ENCODE results near the gene VPS41.

Gene VPS41

DNA sequence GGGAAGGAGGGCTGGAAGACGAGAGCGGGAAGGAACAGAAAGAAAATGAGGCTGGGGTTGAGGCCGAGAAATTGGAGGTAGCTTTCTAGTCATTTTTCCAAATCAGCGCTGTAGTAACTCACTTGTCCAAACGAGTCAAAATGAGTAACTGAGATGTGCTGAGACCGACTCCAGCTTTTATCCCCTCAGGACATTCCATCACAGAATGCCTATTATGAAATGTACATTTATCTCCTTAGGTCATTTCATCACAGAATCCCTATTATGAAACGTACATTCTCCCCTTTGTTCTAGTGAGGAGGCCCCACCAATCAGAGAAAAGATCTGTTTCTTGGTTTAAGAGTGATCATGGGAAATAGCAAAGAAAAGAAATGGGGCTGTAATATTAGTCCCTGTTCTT is 222.1 kb downstream of the VPS41 start:
- no peaks in the 10 kb centered on the region for H3K36me3 Mint-ChIP-seq
- no peaks in the 10 kb centered on the region for H3K4me1 Mint-ChIP-seq
- no peak overlapping the region for H3K4me3 Mint-ChIP-seq
- no peak overlapping the region for H3K27ac Mint-ChIP-seq
- ATAC-seq (ENCODE audit: low read depth) (no peak), DNase-seq (ENCODE audit: low spot score in 2 of 2) (no peak)
- peaks cover 7% of the 10 kb centered on the region for H3K9me3 Mint-ChIP-seq
- no peaks in the 10 kb centered on the region for H3K27me3 Mint-ChIP-seq

DNA sequence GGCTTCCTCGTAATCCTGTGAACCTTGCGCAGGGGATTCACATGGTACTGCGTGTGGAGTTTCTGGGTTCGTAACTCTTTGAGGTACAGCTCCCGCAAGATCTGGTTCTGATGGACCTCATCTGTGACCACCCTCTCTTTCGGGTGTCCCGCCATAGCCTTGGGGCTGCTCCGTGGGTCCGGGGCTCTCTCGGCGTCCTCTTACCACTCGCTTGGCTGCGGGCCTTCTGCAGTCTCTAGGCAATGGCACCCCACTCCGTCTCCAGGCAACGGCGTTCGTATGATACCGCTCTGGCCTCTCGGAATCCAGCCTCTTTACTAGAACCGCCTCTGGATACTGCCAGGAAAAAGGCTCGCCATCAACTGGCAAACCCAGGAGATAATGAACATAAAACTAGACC is 223.1 kb downstream of the VPS41 start:
- Mint-ChIP-seq H3K27me3 (no peaks in the 10 kb centered on the region), H3K4me3 (no peak overlapping the region), H3K36me3 (no peaks in the 10 kb centered on the region), H3K9me3 (peaks cover 7% of the 10 kb centered on the region), H3K27ac (no peak overlapping the region), H3K4me1 (no peaks in the 10 kb centered on the region)
- DNase-seq (ENCODE audit: low spot score in 2 of 2) (no peak), ATAC-seq (ENCODE audit: low read depth) (no peak)

DNA sequence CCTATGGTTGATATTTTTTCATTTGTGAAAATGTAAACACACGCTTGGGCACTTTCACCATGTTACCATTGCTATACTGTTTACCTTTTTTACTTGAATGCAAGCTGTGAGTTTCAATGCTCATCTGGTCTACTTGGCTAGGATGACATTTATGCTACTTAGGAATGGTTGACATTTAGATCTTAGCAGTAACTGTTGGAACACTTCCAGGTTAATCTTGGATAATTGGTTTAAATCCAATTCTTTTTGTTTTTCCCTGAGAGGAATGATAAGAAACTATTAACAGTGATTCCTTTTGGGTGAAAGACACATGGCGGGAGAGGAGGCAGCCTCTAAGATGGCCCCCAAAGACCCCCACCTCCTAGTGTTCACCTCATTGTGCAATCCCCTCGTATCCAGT is 226.4 kb downstream of the VPS41 start:
- DNase-seq (ENCODE audit: low spot score in 2 of 2) (no peak), ATAC-seq (ENCODE audit: low read depth) (no peak)
- Mint-ChIP-seq H3K27ac (no peak overlapping the region), H3K4me3 (no peak overlapping the region), H3K27me3 (peaks cover 3% of the 10 kb centered on the region), H3K9me3 (no peaks in the 10 kb centered on the region), H3K36me3 (no peaks in the 10 kb centered on the region), H3K4me1 (no peaks in the 10 kb centered on the region)

DNA sequence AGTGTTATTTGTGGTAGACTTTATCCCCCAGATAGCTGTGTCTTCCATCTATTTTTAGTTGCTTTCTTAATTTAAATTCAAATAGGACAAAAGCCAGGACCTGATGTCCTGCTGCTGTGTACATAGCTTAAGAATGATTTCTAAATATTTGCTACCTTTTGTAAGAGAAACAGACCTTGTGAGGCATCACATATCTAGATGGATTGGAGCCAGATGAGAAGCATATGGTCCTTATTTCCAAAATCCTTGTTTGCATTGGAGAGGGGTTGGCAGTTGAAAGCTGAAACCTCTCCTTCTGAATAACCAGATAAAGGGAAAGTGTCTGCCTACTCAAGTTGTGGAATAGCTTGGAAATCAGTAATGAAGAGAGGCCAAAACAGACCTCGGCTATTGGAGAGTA is 227.1 kb downstream of the VPS41 start:
- Mint-ChIP-seq H3K4me3 (no peak overlapping the region), H3K4me1 (no peaks in the 10 kb centered on the region), H3K27me3 (peaks cover 3% of the 10 kb centered on the region), H3K9me3 (no peaks in the 10 kb centered on the region), H3K36me3 (no peaks in the 10 kb centered on the region), H3K27ac (no peak overlapping the region)
- ATAC-seq (ENCODE audit: low read depth) (no peak), DNase-seq (ENCODE audit: low spot score in 2 of 2) (no peak)

DNA sequence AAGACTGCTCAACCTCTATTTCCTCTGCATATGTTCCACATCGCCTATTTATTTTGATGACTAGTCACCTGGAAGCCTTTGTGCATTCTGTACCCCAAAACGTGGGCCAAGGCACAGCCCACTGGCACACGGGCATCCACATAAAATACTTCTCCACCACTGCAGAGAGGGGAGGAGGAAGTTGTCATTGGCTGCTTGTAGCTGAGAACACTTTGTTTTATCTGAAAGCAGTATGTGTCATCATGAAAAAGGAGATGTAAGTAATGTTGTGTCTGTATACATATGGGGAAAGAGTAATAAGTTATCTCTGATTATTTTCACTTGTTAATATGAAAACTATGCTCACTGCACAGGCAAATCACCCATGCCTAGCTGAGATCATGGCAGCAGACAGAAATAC is 229.6 kb downstream of the VPS41 start:
- DNase-seq (ENCODE audit: low spot score in 2 of 2) = no peak
- H3K36me3 Mint-ChIP-seq = no peaks in the 10 kb centered on the region
- H3K27ac Mint-ChIP-seq = no peak overlapping the region
- no peak for ATAC-seq (ENCODE audit: low read depth)
- H3K27me3 Mint-ChIP-seq = peaks cover 3% of the 10 kb centered on the region
- no peak overlapping the region for H3K4me3 Mint-ChIP-seq
- H3K9me3 Mint-ChIP-seq = no peaks in the 10 kb centered on the region
- peaks cover 2% of the 10 kb centered on the region for H3K4me1 Mint-ChIP-seq

DNA sequence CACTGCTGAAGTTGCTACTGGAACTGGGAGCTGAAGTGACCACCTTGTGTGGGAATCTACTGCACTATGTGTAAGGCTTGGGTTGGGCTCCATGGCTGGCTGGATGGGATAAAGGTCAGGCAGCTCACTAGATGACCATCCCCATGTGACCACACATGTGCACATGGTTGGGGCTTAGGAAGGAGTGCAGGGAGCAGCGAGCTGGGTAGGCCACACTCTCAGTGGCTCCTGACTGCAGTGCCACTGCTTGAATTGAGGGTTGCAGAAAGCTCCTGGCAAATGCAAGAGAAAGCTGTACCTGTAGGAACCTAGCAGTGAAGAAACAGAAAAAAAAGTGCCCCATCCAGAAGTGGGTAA is 230.3 kb downstream of the VPS41 start:
- ATAC-seq (ENCODE audit: low read depth) (no peak), DNase-seq (ENCODE audit: low spot score in 2 of 2) (no peak)
- Mint-ChIP-seq H3K9me3 (no peaks in the 10 kb centered on the region), H3K4me1 (peaks cover 2% of the 10 kb centered on the region), H3K27ac (no peak overlapping the region), H3K36me3 (no peaks in the 10 kb centered on the region), H3K27me3 (peaks cover 3% of the 10 kb centered on the region), H3K4me3 (no peak overlapping the region)

DNA sequence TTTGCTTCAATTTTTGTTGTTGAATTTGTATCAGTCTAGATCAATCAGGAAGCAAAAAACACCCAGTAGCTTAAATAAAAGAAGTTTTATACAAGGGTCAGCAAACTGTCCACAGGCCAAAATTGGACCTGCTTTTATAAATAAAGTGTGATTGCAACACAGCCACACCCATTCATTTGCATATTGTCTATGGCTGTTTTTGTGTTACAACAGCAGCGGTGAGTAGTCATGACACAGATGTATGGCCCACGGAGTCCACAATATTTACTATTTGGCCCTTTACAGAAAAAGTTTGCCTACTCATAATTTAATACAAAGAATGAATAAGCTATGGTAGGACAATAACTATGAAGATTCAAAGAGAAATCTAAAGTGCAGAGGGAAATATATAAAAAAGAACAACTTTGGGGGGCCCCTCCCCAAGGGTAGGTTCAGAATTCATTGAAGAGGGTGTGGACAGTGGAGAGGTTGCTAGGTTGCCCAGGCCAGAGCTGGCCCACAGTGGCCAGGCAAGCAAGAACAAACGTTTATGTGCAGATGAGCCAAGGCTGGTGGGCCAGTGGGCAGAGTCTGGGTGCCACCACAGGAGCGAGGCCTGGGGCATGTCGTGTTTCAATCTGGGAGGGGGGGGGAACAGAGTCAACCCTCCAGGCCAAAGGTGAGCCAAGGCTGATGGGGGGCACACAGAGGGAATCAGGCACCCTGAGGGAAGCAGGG is 230.9 kb downstream of the VPS41 start:
- Mint-ChIP-seq H3K36me3 (no peaks in the 10 kb centered on the region), H3K4me1 (peaks cover 2% of the 10 kb centered on the region), H3K9me3 (no peaks in the 10 kb centered on the region), H3K27me3 (peaks cover 3% of the 10 kb centered on the region), H3K27ac (no peak overlapping the region), H3K4me3 (no peak overlapping the region)
- no peak for DNase-seq (ENCODE audit: low spot score in 2 of 2)
- ATAC-seq (ENCODE audit: low read depth) = no peak

DNA sequence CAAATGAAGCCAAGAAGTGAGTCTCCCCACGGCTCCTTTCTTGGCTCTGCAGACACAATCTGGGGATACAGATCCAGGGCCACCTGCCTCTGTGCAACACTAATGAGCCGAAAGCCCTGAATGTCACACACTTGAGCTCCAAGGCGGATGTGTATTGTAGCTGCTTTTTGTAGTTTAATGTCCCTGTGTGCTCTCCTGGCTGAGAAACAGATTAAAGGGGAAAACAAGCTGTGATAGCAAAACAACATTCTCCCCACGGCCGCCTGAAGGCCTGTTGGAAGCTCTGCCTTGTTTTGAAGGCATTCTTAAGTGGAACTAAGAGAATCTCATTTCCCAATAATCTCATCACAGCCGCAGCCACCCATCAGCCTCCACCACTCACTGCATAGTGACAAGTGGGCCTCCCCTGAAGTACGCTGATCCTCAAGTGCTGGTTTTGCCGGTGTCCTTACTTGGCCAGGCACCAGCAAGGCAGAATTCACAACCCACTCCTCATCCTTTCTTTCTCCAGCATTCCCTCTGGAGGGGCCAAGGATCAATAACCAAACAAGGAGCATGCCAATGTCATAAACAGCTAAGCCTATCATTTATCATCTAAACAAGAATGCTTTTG is 233.4 kb downstream of the VPS41 start:
- Mint-ChIP-seq H3K4me1 (peaks cover 19% of the 10 kb centered on the region), H3K4me3 (no peak overlapping the region), H3K27me3 (peaks cover 3% of the 10 kb centered on the region), H3K9me3 (no peaks in the 10 kb centered on the region), H3K36me3 (no peaks in the 10 kb centered on the region), H3K27ac (no peak overlapping the region)
- ATAC-seq (ENCODE audit: low read depth) (no peak), DNase-seq (ENCODE audit: low spot score in 2 of 2) (no peak)

DNA sequence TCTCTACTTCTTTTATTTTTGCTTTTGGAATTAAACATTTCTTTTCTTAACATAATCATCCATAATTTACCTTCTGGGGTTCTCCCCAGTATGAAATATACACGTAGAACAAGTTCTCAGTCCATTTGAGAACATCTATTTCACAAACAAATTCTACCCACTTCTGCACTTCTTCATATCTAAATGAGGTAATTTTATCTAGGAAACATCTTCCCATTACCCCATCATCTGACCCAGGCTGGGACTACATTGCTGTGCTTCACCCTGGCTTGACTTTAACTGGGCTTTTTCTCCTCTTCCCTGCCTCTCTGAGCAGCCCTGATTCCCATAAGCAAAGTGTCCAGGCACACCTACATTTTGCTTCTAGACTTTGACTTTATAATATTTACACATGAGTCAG is 234.5 kb downstream of the VPS41 start:
- ATAC-seq (ENCODE audit: low read depth) = no peak
- Mint-ChIP-seq H3K27me3 (peaks cover 3% of the 10 kb centered on the region), H3K4me3 (no peak overlapping the region), H3K9me3 (no peaks in the 10 kb centered on the region), H3K27ac (peak overlapping the region; percentile 29), H3K4me1 (peaks cover 19% of the 10 kb centered on the region), H3K36me3 (no peaks in the 10 kb centered on the region)
- DNase-seq (ENCODE audit: low spot score in 2 of 2) = no peak

DNA sequence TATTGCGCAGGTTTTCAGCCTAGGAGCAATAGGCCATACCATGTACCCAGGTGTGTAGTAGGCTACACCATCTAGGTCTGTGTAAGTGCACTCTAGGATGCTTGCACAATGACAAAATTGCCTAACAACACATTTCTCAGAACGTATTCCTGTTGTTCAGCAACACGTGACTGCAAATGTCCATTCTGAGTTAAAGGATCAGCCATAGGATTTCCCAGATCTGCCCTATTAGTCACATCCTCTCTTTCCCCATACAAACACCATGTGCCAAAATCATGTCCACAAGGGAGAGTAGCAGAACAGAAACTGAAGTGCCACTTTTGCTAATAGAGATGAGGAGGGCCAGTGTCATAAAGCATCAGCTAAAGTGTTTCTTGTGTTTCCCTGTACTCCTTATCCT is 235.2 kb downstream of the VPS41 start:
- H3K4me3 Mint-ChIP-seq = no peak overlapping the region
- peaks cover 19% of the 10 kb centered on the region for H3K4me1 Mint-ChIP-seq
- peaks cover 3% of the 10 kb centered on the region for H3K27me3 Mint-ChIP-seq
- ATAC-seq (ENCODE audit: low read depth) (no peak), DNase-seq (ENCODE audit: low spot score in 2 of 2) (no peak)
- no peaks in the 10 kb centered on the region for H3K9me3 Mint-ChIP-seq
- H3K36me3 Mint-ChIP-seq = no peaks in the 10 kb centered on the region
- H3K27ac Mint-ChIP-seq = no peak overlapping the region

All from memory B cell (primary cell).